Measurements from ENCODE around the gene GMDS. TPM values are rescaled to one million over a fixed set of nuclear protein-coding genes. Genes with fewer than 3 reads are reported as not detected.

GMDS gene
- total RNA-seq, 1 experiment from 2014 or later, result 27.6 TPM

DNA sequence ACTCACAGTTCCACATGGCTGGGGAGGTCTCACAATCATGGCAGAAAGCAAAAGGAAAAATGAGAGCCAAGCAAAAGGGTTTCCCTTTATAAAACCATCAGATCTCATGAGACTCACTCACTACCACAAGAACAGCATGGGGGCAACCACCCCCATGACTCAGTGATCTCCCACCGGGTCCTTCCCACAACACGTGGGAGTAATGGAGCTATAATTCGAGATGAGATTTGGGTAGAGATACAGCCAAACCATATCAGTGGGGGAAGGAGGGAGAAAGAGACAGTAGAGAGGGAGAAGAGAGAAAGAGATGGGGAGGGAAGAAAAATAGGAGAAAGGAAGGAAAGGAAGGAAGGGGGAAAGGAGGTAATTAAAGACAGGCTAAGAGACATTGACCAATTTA is 30.1 kb downstream of the GMDS start:
- no peaks in the 10 kb centered on the region for H3K9me3 Mint-ChIP-seq

More for the DNA sequence above, 30.1 kb downstream of the GMDS start:
- Histone ChIP-seq H3K27me3 (ENCODE audit: insufficient read depth, low read length) (no peaks in the 10 kb centered on the region), H3K79me1 (ENCODE audit: insufficient read depth, low read depth, low read length, poor library complexity, severe bottlenecking) (no peaks in the 10 kb centered on the region), H4K8ac (replicated peaks; ENCODE audit: insufficient read length, low read depth, low read length) (no peak overlapping the region), H3K9me3 (ENCODE audit: control insufficient read depth, low read depth, low read length) (no peaks in the 10 kb centered on the region), H2AFZ (ENCODE audit: low read length) (no peak overlapping the region), H3K4me2 (ENCODE audit: insufficient read depth, insufficient read length, low read length) (no peak overlapping the region), H3K56ac (ENCODE audit: insufficient read length, low read depth, low read length) (no peak overlapping the region), H2BK12ac (ENCODE audit: insufficient read length, low read depth, low read length) (no peak overlapping the region), H4K20me1 (ENCODE audit: control insufficient read depth, insufficient read depth, insufficient read length) (no peaks in the 10 kb centered on the region), H4K91ac (ENCODE audit: insufficient read length, low read depth, low read length) (no peak overlapping the region), H3K23ac (ENCODE audit: insufficient read length, low read depth, low read length) (no peak overlapping the region), H4K5ac (ENCODE audit: insufficient read length, low read depth, low read length) (no peak overlapping the region), H3K4ac (ENCODE audit: low read depth, low read length) (no peak overlapping the region), H2AK5ac (ENCODE audit: insufficient read length, low read length) (no peak overlapping the region), H3K18ac (ENCODE audit: insufficient read length, low read depth, low read length) (no peak overlapping the region), H3K23me2 (ENCODE audit: insufficient read length, low read depth, low read length, poor library complexity, severe bottlenecking) (no peaks in the 10 kb centered on the region), H3K27ac (ENCODE audit: insufficient read length, low read depth, low read length) (no peak overlapping the region), H3K4me1 (ENCODE audit: insufficient read depth, low read length) (no peaks in the 10 kb centered on the region; the same call in 1 of the 2 replicates), H2BK20ac (ENCODE audit: low read depth, low read length, poor library complexity, severe bottlenecking) (no peak overlapping the region), H2BK120ac (ENCODE audit: low read depth, low read length, poor library complexity, severe bottlenecking) (no peak overlapping the region), H3K79me2 (ENCODE audit: insufficient read depth, low read length) (no peaks in the 10 kb centered on the region; the same call in 1 of the 2 replicates), H2BK5ac (ENCODE audit: insufficient read length, low read length) (no peak overlapping the region), H3K14ac (ENCODE audit: insufficient read depth, low read length) (no peak overlapping the region), H3K9ac (ENCODE audit: extremely low read depth, insufficient read length, low read length) (no peak overlapping the region), H3T11ph (ENCODE audit: low read length) (no peak overlapping the region), H2BK15ac (ENCODE audit: low read depth, low read length) (no peak overlapping the region)
- Mint-ChIP-seq H3K36me3 (ENCODE audit: insufficient read depth in 1 of 3, low read depth in 3 of 3) (no peaks in the 10 kb centered on the region), H3K27me3 (ENCODE audit: low read depth) (no peaks in the 10 kb centered on the region), H3K4me3 (no peak overlapping the region), H3K4me1 (peaks cover 12 to 15% of the 10 kb centered on the region in 2 experiments), H3K27ac (no peak overlapping the region)
- no CpG with 5 or more reads among the region's 3 CpGs for WGBS (ENCODE audit: extremely low coverage, insufficient read length, low lambda C conversion rate)
- no peak for DNase-seq
- TF ChIP-seq, protein P1, sequence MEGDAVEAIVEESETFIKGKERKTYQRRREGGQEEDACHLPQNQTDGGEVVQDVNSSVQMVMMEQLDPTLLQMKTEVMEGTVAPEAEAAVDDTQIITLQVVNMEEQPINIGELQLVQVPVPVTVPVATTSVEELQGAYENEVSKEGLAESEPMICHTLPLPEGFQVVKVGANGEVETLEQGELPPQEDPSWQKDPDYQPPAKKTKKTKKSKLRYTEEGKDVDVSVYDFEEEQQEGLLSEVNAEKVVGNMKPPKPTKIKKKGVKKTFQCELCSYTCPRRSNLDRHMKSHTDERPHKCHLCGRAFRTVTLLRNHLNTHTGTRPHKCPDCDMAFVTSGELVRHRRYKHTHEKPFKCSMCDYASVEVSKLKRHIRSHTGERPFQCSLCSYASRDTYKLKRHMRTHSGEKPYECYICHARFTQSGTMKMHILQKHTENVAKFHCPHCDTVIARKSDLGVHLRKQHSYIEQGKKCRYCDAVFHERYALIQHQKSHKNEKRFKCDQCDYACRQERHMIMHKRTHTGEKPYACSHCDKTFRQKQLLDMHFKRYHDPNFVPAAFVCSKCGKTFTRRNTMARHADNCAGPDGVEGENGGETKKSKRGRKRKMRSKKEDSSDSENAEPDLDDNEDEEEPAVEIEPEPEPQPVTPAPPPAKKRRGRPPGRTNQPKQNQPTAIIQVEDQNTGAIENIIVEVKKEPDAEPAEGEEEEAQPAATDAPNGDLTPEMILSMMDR (conservative IDR thresholded peaks at IDR 0.05), result no peak
